Motor neuron (in vitro differentiated cells): ENCODE data around the gene TGM2. TPM values are rescaled to one million over a fixed set of nuclear protein-coding genes. Genes with fewer than 3 reads are reported as not detected.

Source experiments
- ATAC-seq, 8 experiments: fragments of 200-7000 bp; cut with Tn5 transposase; replicated peaks in 6 of 8; 2 replicates each; pipeline ENCODE4 v1.8.0; 2021; ENCODE audit warnings: mild to moderate bottlenecking in 8 of 8, moderate library complexity in 8 of 8
- H3K27ac ChIP-seq, 2 donors: fragments of 250-450 bp; sonication (Bioruptor Pico); 2 replicates each; pipeline ENCODE4 v1.9.0; 2021; ENCODE audit warnings: antibody characterized with exemption in 2 of 2, mild to moderate bottlenecking in 2 of 2, moderate library complexity in 1 of 2
- H3K4me1 ChIP-seq, 2 donors: fragments of 250-450 bp; sonication (Bioruptor Pico); replicated peaks in 1 of 2; 2 replicates each; pipeline ENCODE4 v1.6.1; 2021; ENCODE audit warnings: antibody characterized with exemption in 2 of 2, mild to moderate bottlenecking in 2 of 2, moderate library complexity in 1 of 2
- H3K4me3 ChIP-seq, 5 donors: fragments of 250-450 bp; sonication (Bioruptor Pico); 2 replicates each; pipeline ENCODE4 v1.9.0; 2021; ENCODE audit warnings: antibody characterized with exemption in 5 of 5, mild to moderate bottlenecking in 5 of 5, moderate library complexity in 4 of 5
- WGBS, 10 experiments: fragments of 450-650 bp; shearing (Covaris generic); methylation state at CpG; one replicate each; pipeline ENCODE4 v1.0.0; 2022; 5-methylcytosine and 5-hydroxymethylcytosine counted together
- in situ Hi-C, 9 experiments: fragments of 400-800 bp; cut with MboI; loops; one replicate each; pipeline ENCODE4 v1.15.0; 2021; ENCODE audit warnings: low sequenced_read_pairs in 9 of 9, low pct_unique_long_range_greater_than_20kb in 2 of 9; ENCODE audit not compliant: unreplicated experiment in 9 of 9
- total RNA-seq, 8 experiments: library from RNA; unstranded; fragments of 300-600 nt; gene quantifications; 2 replicates each; pipeline versions ENCODE4 v1.2.3 to v1.2.4, GENCODE V29; 2022

Gene TGM2
- total RNA-seq, 8 experiments from 2014 or later, result 0.05 to 7.1 (median 0.68) TPM

DNA sequence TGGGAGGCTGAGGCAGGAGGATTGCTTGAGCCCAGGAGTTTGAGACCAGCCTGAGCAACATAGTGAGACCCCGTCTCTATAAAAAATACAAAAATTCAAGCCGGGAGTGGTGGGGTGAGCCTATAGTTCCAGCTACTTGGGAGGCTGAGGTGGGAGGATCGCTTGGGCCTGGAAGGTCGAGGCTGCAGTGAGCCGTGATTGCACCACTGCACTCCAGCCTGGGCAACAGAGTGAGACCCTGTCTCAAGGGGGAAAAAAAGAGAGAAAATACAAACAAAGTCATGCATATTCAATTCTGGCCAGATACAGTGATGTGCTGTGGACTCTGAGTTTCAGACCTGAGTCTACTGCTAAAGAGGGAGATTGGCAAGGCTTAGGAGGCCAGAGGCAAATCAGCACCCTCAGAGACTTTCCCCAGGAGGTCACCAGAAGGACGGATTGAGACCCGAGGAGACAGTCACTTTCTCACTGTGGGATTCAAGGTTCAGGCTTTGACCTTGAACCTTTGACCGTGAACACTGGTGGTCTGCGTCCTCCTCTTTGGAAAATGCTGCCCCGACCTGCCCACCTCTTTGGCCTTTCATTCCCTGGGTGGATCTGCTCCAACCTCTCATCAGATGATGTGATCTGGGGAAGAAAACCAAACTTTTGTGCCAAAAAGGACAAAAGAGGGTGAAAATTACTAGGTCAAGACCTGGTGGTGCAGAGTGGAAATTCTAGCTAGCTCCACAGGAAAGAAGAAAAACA is 31.2 kb downstream of the TGM2 start:
- H3K27ac ChIP-seq, result no peak overlapping the region
- in situ Hi-C loops, result no loop called here
- H3K4me3 ChIP-seq, result no peak overlapping the region
- ATAC-seq, result no peak
- WGBS, 10 experiments, result 62 to 100% (median 84%) methylated on average over 1 to 10 of the region's 10 CpGs; no CpG with 5 or more reads in 2 of the 10 experiments
- H3K4me1 ChIP-seq, result no peaks in the 10 kb centered on the region

- no peak for ATAC-seq
- 20 to 100% (median 70%) methylated on average over 1 to 8 of the region's 11 CpGs; no CpG with 5 or more reads in 4 of the 10 experiments for WGBS, 10 experiments
- in situ Hi-C loops, result no loop called here
- H3K27ac ChIP-seq, result no peak overlapping the region
- no peaks in the 10 kb centered on the region for H3K4me1 ChIP-seq
- no peak overlapping the region for H3K4me3 ChIP-seq
Observed at GRCh38 chr20:38132910-38133501, 32.1 kb downstream of the TGM2 start.

- Histone ChIP-seq H3K4me1 (peaks cover 5 to 6% of the 10 kb centered on the region in 2 donors), H3K27ac (no peak overlapping the region), H3K4me3 (no peak overlapping the region)
- no peak for ATAC-seq
- in situ Hi-C loops, result no loop called here
- 62 to 100% (median 82%) methylated on average over 2 to 14 of the region's 26 CpGs; no CpG with 5 or more reads in 5 of the 10 experiments for WGBS, 10 experiments
Observed at GRCh38 chr20:38132156-38132909, 32.7 kb downstream of the TGM2 start.

DNA sequence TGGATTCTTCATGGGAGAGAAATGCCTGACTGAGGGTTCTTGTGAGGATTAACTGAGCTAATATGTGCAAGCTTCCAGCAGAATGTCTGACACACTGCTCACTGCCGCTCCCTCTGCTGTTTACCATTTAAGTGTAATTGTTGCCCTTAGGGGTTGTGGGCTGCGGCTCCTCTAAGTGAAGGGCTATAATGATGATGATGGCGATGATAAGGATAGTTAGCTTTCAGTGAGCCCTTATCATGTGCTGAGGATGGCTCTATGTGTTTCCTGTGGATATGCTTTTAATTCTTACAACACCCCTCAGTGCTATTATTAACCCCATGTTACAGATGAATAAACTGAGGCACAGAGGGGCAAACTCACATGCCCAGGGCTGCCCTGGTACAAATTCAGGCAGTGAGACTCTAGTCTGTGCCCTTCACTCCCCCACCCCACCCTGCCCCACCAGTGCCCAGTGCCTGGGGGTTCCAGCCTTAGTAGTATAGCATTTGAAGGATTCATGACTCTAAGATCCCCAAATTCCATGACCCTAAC is 33.4 kb downstream of the TGM2 start:
- WGBS, 10 experiments, result 0 to 83% (median 55%) methylated on average over 1 to 2 of the region's 3 CpGs; no CpG with 5 or more reads in 6 of the 10 experiments
- Histone ChIP-seq H3K4me1 (peaks cover 11 to 12% of the 10 kb centered on the region in 2 donors), H3K27ac (no peak overlapping the region), H3K4me3 (no peak overlapping the region)
- ATAC-seq, result peak in 3 of 8 experiments; percentile 25 to 85 (median 51)
- in situ Hi-C loops, result no loop called here

- no peak for ATAC-seq
- 48 to 100% (median 100%) methylated on average over 1 to 5 of the region's 19 CpGs; no CpG with 5 or more reads in 7 of the 10 experiments for WGBS, 10 experiments
- H3K27ac ChIP-seq, result no peak overlapping the region
- H3K4me3 ChIP-seq, result no peak overlapping the region
- peaks cover 14% of the 10 kb centered on the region in 2 donors for H3K4me1 ChIP-seq
- in situ Hi-C loops, result no loop called here
Observed at GRCh38 chr20:38130687-38131587, 34.1 kb downstream of the TGM2 start.

DNA sequence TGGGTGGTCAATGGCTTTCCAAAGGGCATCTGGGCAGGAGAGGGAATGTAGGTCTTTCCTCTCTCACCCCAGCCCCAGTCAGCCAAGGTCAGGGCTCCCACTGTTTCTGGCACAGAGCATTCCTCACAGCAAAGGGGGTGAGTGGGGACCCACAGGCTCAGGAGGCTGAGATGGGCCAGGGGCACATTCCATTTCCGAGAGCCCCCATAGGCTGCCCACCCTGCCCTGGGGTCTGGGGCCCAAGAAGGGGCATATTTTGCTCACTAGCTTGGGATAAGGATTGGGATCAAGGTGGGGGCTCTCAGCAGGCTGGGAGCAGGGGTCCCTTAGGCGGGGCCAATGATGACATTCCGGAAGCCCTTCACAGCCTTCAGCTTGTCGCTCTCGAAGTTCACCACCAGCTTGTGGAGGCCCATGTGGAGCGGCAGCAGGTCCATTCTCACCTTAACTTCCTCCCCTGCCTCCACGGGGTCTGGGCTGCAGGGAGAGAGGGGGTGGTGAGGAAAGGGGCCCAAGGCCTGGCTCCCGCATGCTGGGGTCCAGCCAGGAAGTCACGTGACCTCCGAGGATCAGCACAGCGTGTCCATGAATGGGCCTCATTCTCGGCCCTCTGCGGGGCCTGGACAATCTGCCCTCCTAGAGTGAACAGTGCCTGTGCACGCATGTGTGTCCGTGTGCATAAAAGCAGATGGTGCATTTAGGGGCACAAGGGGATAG is 35.0 kb downstream of the TGM2 start:
- 60 to 89% (median 82%) methylated on average over 2 to 6 of the region's 15 CpGs; no CpG with 5 or more reads in 6 of the 10 experiments for WGBS, 10 experiments

GRCh38 chr20:38129248-38129865 is 35.7 kb downstream of the TGM2 start:
- 20 to 100% (median 85%) methylated on average over 1 to 3 of the region's 6 CpGs; no CpG with 5 or more reads in 5 of the 10 experiments for WGBS, 10 experiments
- H3K27ac ChIP-seq, result no peak overlapping the region
- in situ Hi-C loops, result no loop called here
- peaks cover 14 to 20% of the 10 kb centered on the region in 2 donors for H3K4me1 ChIP-seq
- no peak for ATAC-seq
- H3K4me3 ChIP-seq, result no peak overlapping the region

More for the DNA sequence above, 35.0 kb downstream of the TGM2 start:
- in situ Hi-C loops, result no loop called here
- Histone ChIP-seq H3K27ac (no peak overlapping the region), H3K4me1 (peaks cover 14 to 20% of the 10 kb centered on the region in 2 donors), H3K4me3 (no peak overlapping the region)
- ATAC-seq, result no peak

- no peak for ATAC-seq
- in situ Hi-C loops, result no loop called here
- 60 to 80% (median 67%) methylated on average over 1 of the region's 2 CpGs; no CpG with 5 or more reads in 7 of the 10 experiments for WGBS, 10 experiments
- no peak overlapping the region for H3K4me3 ChIP-seq
- peaks cover 14 to 20% of the 10 kb centered on the region in 2 donors for H3K4me1 ChIP-seq
- H3K27ac ChIP-seq, result no peak overlapping the region
Observed at GRCh38 chr20:38128691-38129090, 36.4 kb downstream of the TGM2 start.

DNA sequence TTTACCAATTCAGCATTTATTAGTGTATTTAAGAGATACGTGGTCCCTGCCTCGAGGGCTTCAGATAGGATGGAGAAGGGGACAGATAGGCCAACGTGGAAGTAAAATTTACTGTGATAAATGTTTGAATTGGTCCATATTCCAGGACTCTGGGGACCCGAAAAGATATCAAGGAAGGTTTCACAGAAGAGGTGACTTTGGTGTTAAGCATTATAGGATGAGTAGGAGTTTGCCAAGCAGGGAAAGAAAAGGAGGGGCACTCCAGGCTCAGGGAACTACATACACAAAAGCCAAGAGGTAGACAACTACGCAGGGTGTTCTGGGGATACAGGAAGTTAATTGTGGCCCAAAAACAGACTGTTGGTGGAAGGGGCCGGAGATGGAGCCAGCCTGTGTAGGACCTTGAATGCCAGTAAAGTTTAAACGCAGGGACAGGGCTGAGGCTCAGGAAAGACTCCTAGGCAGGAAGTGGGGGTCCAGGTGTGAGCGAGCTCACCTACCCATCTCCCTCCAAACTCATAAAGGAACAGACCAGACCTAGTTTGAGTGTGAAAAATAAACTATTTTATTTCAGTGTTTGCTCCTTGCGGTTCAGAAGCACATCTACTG is 37.0 kb downstream of the TGM2 start:
- WGBS, 10 experiments, result 17 to 100% (median 85%) methylated on average over 1 to 9 of the region's 9 CpGs
- in situ Hi-C loops, result no loop called here

DNA sequence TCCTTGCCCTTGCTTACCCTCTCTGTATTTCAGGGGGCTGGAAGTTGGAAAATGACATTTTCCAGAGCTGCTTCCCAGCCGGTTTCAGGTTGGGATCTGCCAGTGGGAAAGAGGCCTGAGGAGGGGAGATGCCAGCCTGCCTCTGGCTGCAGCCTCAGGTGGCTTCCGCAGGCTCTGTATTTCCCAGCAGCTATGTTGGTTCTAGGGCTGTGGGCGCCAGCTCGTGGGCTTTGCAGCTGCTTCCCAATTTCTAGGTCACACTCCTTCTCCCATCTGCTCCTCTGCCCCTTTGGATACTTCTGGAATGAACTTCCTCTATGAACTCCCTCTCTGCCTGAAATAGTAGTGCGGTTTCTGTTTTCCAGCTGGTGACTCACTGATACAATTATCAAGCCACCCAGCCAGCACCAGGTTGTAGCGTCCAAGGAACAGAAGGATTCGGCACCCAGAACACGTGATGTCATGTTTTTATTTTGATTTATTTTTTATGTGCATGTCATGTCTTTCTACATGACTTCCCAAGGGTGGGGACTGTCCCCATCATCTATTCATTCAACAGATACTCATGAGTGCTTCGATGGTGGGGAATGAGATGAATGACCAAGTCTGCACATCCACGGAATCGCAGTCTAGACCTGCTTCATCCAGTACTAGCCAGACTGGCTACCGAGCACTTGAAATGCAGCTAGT is 38.0 kb downstream of the TGM2 start:
- peak; percentile 42 to 99 (median 93) for ATAC-seq
- peaks cover 14 to 20% of the 10 kb centered on the region in 2 donors for H3K4me1 ChIP-seq
- no peak overlapping the region for H3K4me3 ChIP-seq
- WGBS, 10 experiments, result 0 to 70% (median 42%) methylated on average over 1 to 11 of the region's 12 CpGs; no CpG with 5 or more reads in 1 of the 10 experiments
- peak overlapping the region; percentile 37 to 71 for H3K27ac ChIP-seq
- in situ Hi-C loops, result no loop called here

More for the DNA sequence above, 37.0 kb downstream of the TGM2 start:
- ATAC-seq, result no peak
- Histone ChIP-seq H3K4me1 (peaks cover 14 to 20% of the 10 kb centered on the region in 2 donors), H3K27ac (no peak overlapping the region), H3K4me3 (no peak overlapping the region)
